ENCODE results near the gene UTRN. TPM values are rescaled to one million over a fixed set of nuclear protein-coding genes. Genes with fewer than 3 reads are reported as not detected.

The UTRN gene
- total and polyA plus RNA-seq, 4 donors, result 24.6 to 489 (median 123) TPM

DNA sequence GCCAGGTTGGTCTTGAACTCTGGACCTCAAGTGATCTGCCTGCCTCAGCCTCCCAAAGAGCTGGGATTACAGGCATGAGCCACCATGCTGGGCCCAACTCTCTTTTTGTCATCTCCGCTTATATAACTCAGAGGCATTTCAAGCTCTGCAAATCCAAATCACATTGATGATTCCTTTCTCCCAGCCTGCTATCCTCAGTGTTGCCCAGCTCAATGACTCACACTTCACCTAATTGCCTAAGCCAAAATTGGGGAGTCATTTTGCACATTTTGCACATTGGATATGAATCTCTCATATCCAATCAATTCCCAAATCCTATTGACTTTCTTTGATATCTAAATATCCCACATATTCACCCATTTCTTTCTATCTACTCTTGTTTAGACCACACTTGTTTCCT is 3.9 kb downstream of the UTRN start:
- TF ChIP-seq, protein P1, sequence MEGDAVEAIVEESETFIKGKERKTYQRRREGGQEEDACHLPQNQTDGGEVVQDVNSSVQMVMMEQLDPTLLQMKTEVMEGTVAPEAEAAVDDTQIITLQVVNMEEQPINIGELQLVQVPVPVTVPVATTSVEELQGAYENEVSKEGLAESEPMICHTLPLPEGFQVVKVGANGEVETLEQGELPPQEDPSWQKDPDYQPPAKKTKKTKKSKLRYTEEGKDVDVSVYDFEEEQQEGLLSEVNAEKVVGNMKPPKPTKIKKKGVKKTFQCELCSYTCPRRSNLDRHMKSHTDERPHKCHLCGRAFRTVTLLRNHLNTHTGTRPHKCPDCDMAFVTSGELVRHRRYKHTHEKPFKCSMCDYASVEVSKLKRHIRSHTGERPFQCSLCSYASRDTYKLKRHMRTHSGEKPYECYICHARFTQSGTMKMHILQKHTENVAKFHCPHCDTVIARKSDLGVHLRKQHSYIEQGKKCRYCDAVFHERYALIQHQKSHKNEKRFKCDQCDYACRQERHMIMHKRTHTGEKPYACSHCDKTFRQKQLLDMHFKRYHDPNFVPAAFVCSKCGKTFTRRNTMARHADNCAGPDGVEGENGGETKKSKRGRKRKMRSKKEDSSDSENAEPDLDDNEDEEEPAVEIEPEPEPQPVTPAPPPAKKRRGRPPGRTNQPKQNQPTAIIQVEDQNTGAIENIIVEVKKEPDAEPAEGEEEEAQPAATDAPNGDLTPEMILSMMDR (IDR thresholded peaks at IDR 0.05; ENCODE audit: control extremely low read depth, extremely low read depth), result no peak
- H3K9ac ChIP-seq (ENCODE audit: insufficient read depth in 1 of 2, low read length in 2 of 2), result no peak overlapping the region
- 95 to 98% methylated on average over 1 of the region's 1 CpG for WGBS, 2 donors
- ATAC-seq (ENCODE audit: insufficient read depth, low FRiP score) (no peak), DNase-seq (no peak)
- H3K4me1 ChIP-seq (ENCODE audit: control insufficient read depth in 5 of 5, insufficient read depth in 5 of 5, low read length in 5 of 5), result peaks cover 0 to 14% (median 0%) of the 10 kb centered on the region in 5 donors
- no peak overlapping the region for H3K27ac ChIP-seq (ENCODE audit: low read depth in 1 of 2, low read length in 1 of 2)
- H3K9me3 ChIP-seq (ENCODE audit: control insufficient read depth in 4 of 4, insufficient read depth in 3 of 4, low read length in 3 of 4), result no peaks in the 10 kb centered on the region
- no peaks in the 10 kb centered on the region for H3K27me3 ChIP-seq (ENCODE audit: control insufficient read depth in 3 of 3, insufficient read depth in 3 of 3, low read length in 2 of 3)
- no peak overlapping the region for H3K4me3 ChIP-seq
- peaks cover 0 to 4% (median 0%) of the 10 kb centered on the region in 4 donors for H3K36me3 ChIP-seq (ENCODE audit: control insufficient read depth in 4 of 4, insufficient read depth in 4 of 4, low read length in 4 of 4)

DNA sequence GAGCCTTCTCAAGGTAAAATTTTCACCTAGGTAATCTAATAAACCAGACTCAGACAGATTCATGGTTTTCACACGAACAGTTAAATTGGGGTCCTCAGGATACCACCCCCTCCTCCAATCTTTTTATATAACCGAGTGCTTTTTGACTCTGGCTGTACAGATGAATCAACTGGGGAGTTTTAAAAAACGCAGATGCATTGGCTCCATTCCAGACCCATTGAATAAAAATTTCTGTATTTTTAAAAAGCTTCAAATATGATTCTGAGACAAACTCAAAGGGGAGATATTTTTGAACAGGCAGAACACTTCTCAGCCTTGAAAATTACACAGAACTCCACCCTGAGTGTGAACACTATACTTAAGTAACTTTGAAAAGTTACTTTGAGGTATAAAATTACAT is 7.2 kb downstream of the UTRN start:
- WGBS, 2 donors, result 81 to 87% methylated on average over 3 of the region's 3 CpGs
- Histone ChIP-seq H3K27me3 (ENCODE audit: control insufficient read depth in 3 of 3, insufficient read depth in 3 of 3, low read length in 2 of 3) (no peaks in the 10 kb centered on the region), H3K36me3 (ENCODE audit: control insufficient read depth in 4 of 4, insufficient read depth in 4 of 4, low read length in 4 of 4) (peaks cover 0 to 8% (median 3%) of the 10 kb centered on the region in 4 donors), H3K4me3 (no peak overlapping the region), H3K9me3 (ENCODE audit: control insufficient read depth in 4 of 4, insufficient read depth in 3 of 4, low read length in 3 of 4) (no peaks in the 10 kb centered on the region), H3K27ac (ENCODE audit: low read depth in 1 of 2, low read length in 1 of 2) (no peak overlapping the region), H3K9ac (ENCODE audit: insufficient read depth in 1 of 2, low read length in 2 of 2) (no peak overlapping the region), H3K4me1 (ENCODE audit: control insufficient read depth in 5 of 5, insufficient read depth in 5 of 5, low read length in 5 of 5) (peaks cover 0 to 18% (median 9%) of the 10 kb centered on the region in 5 donors)
- no peak for ATAC-seq (ENCODE audit: insufficient read depth, low FRiP score)
- TF ChIP-seq, protein P1 (IDR thresholded peaks at IDR 0.05; ENCODE audit: control extremely low read depth, extremely low read depth), result no peak
- no peak for DNase-seq

DNA sequence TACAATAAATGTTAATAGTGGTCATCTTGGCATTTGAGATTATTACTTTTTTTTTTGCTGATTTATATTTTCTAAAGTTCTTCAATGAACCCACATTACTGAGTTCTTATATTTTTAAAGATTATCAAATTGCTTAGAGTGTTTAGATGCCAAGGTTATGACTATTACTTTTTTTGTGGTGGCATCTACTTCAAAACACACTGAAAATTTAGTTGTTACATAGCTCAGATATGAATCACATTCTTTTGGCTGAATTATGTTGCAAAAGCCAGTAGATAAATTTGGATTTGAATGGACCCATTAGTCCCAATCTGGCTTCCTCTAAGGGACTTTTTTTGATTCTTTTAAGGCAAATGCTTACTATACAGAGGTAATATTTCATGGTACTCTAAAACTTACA is 8.9 kb downstream of the UTRN start:
- ATAC-seq (ENCODE audit: insufficient read depth, low FRiP score) (no peak), DNase-seq (no peak)
- Histone ChIP-seq H3K36me3 (ENCODE audit: control insufficient read depth in 4 of 4, insufficient read depth in 4 of 4, low read length in 4 of 4) (peaks cover 0 to 8% (median 3%) of the 10 kb centered on the region in 4 donors), H3K9me3 (ENCODE audit: control insufficient read depth in 4 of 4, insufficient read depth in 3 of 4, low read length in 3 of 4) (no peaks in the 10 kb centered on the region), H3K27ac (ENCODE audit: low read depth in 1 of 2, low read length in 1 of 2) (no peak overlapping the region), H3K4me3 (no peak overlapping the region), H3K9ac (ENCODE audit: insufficient read depth in 1 of 2, low read length in 2 of 2) (no peak overlapping the region), H3K27me3 (ENCODE audit: control insufficient read depth in 3 of 3, insufficient read depth in 3 of 3, low read length in 2 of 3) (no peaks in the 10 kb centered on the region), H3K4me1 (ENCODE audit: control insufficient read depth in 5 of 5, insufficient read depth in 5 of 5, low read length in 5 of 5) (peaks cover 0 to 20% (median 14%) of the 10 kb centered on the region in 5 donors)
- TF ChIP-seq, protein P1 (IDR thresholded peaks at IDR 0.05; ENCODE audit: control extremely low read depth, extremely low read depth), result no peak

DNA sequence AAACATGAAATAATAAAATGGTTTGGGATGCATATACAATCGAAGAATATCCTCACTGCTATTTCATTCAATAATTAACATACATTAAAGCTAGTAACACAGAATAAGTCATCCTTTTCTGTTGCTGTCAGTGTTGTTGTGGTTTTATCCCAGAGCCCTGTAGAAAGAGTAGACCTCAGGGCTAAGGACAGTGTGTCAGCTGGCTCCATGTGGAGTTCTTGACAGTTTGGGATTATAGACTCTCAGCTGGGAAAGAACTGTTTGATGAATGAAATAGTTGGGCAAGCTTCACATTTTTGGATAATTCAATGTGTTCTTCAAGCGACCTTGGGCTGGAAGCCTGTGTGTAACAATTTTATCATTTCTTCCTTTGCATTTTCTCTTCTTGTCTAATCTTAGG is 10.1 kb downstream of the UTRN start:
- no peak overlapping the region for H3K9ac ChIP-seq (ENCODE audit: insufficient read depth in 1 of 2, low read length in 2 of 2)
- ATAC-seq (ENCODE audit: insufficient read depth, low FRiP score), result no peak
- DNase-seq, result no peak
- no peaks in the 10 kb centered on the region for H3K27me3 ChIP-seq (ENCODE audit: control insufficient read depth in 3 of 3, insufficient read depth in 3 of 3, low read length in 2 of 3)
- 90 to 98% methylated on average over 2 of the region's 2 CpGs for WGBS, 2 donors
- no peak overlapping the region for H3K4me3 ChIP-seq
- H3K4me1 ChIP-seq (ENCODE audit: control insufficient read depth in 5 of 5, insufficient read depth in 5 of 5, low read length in 5 of 5), result peaks cover 0 to 20% (median 14%) of the 10 kb centered on the region in 5 donors
- TF ChIP-seq, protein P1 (IDR thresholded peaks at IDR 0.05; ENCODE audit: control extremely low read depth, extremely low read depth), result no peak
- no peaks in the 10 kb centered on the region for H3K9me3 ChIP-seq (ENCODE audit: control insufficient read depth in 4 of 4, insufficient read depth in 3 of 4, low read length in 3 of 4)
- peaks cover 0 to 8% (median 3%) of the 10 kb centered on the region in 4 donors for H3K36me3 ChIP-seq (ENCODE audit: control insufficient read depth in 4 of 4, insufficient read depth in 4 of 4, low read length in 4 of 4)
- H3K27ac ChIP-seq (ENCODE audit: low read depth in 1 of 2, low read length in 1 of 2), result no peak overlapping the region
